NB4 (cell line): Measurements from ENCODE around the gene PNPLA2.

Experiments used
- CTCF ChIP-seq: IDR thresholded peaks from one replicate; pipeline ENCODE4 v1.5.1; 2012; ENCODE audit warnings: low read depth, low read length
- MAX ChIP-seq: IDR thresholded peaks from 2 replicates; pipeline ENCODE4 v1.6.1; 2011; ENCODE audit warnings: low read depth, low read length
- MYC ChIP-seq: IDR thresholded peaks from 2 replicates; pipeline ENCODE4 v1.6.1; 2011; ENCODE audit warnings: low read depth, low read length
- POLR2A ChIP-seq: IDR thresholded peaks from 2 replicates; pipeline ENCODE4 v1.6.1; 2011; ENCODE audit warnings: mild to moderate bottlenecking; ENCODE audit not compliant: insufficient read length; ENCODE audit errors: extremely low read depth

GRCh38 chr11:870418-870817 is 51.7 kb downstream of the PNPLA2 start:
- TF ChIP-seq CTCF (no peak), POLR2A (no peak), MAX (no peak), MYC (no peak)
